OCI-LY3 (cell line): ENCODE data around the gene SYNE1.

Experiments
- H2AFZ ChIP-seq: fragments of 200-600, 300-600 bp; shearing (Covaris generic); 2 replicates; pipeline ENCODE4 v1.6.0; 2014; ENCODE audit warnings: antibody characterized with exemption, low read depth, low read length
- H3K27ac ChIP-seq: fragments of 200-600, 300-600 bp; sonication (generic); 2 replicates; pipeline ENCODE4 v1.5.1; 2014; ENCODE audit warnings: mild to moderate bottlenecking, low read length, moderate library complexity, mixed read lengths
- H3K27me3 ChIP-seq: fragments of 200-600, 300-600 bp; sonication (generic); 2 replicates; pipeline ENCODE4 v1.6.1; 2014; ENCODE audit warnings: low read depth, low read length, mixed read lengths
- H3K36me3 ChIP-seq: fragments of 200-600, 300-600 bp; sonication (generic); replicated peaks from 2 replicates; pipeline ENCODE3; 2014; ENCODE audit warnings: low read depth, low read length, mixed read lengths
- H3K4me1 ChIP-seq: fragments of 300-600, 200-600 bp; sonication (generic); 2 replicates; pipeline ENCODE4 v1.6.1; 2014; ENCODE audit warnings: low read length, mixed read lengths
- H3K4me2 ChIP-seq: fragments of 200-600, 300-600 bp; sonication (generic); 2 replicates; pipeline ENCODE4 v1.6.1; 2014; ENCODE audit warnings: low read length, mixed read lengths
- H3K4me3 ChIP-seq: fragments of 300-600, 200-600 bp; sonication (generic); 2 replicates; pipeline ENCODE4 v1.5.1; 2014; ENCODE audit warnings: antibody characterized with exemption, mild to moderate bottlenecking, low read length, moderate library complexity
- H3K79me2 ChIP-seq: fragments of 300-600, 200-600 bp; shearing (Covaris generic); 2 replicates; pipeline ENCODE4 v1.6.1; 2014; ENCODE audit warnings: mild to moderate bottlenecking, low read length, mixed read lengths
- H3K9ac ChIP-seq: fragments of 300-600, 200-600 bp; shearing (Covaris generic); 2 replicates; pipeline ENCODE4 v1.6.0; 2014; ENCODE audit warnings: mild to moderate bottlenecking, low read length, moderate library complexity
- H3K9me3 ChIP-seq: fragments of 200-600, 300-600 bp; shearing (Covaris generic); 2 replicates; pipeline ENCODE4 v1.6.1; 2014; ENCODE audit warnings: low read length, mixed read lengths; ENCODE audit not compliant: insufficient read depth
- H4K20me1 ChIP-seq: fragments of 200-600, 300-600 bp; sonication (generic); 2 replicates; pipeline ENCODE4 v1.6.1; 2016; ENCODE audit warnings: low read length, mixed read lengths; ENCODE audit not compliant: insufficient read depth
- EZH2phosphoT487 ChIP-seq: fragments of 200-600 bp; shearing (Covaris generic); IDR thresholded peaks from 2 replicates; pipeline ENCODE4 v1.6.1; 2018; ENCODE audit warnings: antibody characterized with exemption, mixed run types, low read depth
- TF ChIP-seq, protein P1 (sequence below): fragments of 200-600, 300-600 bp; sonication (generic); IDR thresholded peaks from 2 replicates; pipeline ENCODE4 v1.5.1; 2014; ENCODE audit warnings: antibody characterized with exemption, low read length, low read depth

The SYNE1 gene

DNA sequence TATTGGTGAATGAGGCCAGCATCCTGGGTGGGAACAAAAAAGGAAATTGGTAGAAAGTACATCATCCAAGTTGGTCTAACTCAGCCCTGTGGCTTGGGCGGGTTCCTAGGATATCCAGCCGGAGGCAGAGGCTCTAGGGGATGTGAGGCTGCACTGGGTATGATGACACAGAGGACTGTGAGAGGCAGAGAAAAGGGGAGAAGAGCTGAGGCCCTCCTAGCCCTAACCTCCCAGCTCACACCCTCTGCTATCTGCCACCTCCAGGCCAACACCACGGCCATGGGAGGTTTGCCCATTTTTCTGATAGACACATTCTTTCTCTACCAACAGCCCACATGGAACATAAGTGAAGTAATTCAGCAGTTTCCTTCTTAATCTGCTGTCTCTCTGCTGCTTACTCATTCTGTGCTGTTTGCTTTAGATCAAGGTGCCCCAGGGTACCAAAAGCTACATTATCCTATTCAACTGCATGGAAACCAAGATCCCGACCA lies 545.3 kb downstream of the SYNE1 start:
- Histone ChIP-seq H2AFZ (no peak overlapping the region), H3K4me1 (peaks cover 12% of the 10 kb centered on the region), H3K4me2 (no peak overlapping the region), H3K9ac (no peak overlapping the region), H3K79me2 (no peaks in the 10 kb centered on the region), H3K27ac (no peak overlapping the region), H3K4me3 (no peak overlapping the region), H3K27me3 (no peaks in the 10 kb centered on the region), H3K9me3 (no peaks in the 10 kb centered on the region), H4K20me1 (no peaks in the 10 kb centered on the region), H3K36me3 (no peaks in the 10 kb centered on the region)
- no peak for TF ChIP-seq EZH2phosphoT487
- TF ChIP-seq, protein P1, sequence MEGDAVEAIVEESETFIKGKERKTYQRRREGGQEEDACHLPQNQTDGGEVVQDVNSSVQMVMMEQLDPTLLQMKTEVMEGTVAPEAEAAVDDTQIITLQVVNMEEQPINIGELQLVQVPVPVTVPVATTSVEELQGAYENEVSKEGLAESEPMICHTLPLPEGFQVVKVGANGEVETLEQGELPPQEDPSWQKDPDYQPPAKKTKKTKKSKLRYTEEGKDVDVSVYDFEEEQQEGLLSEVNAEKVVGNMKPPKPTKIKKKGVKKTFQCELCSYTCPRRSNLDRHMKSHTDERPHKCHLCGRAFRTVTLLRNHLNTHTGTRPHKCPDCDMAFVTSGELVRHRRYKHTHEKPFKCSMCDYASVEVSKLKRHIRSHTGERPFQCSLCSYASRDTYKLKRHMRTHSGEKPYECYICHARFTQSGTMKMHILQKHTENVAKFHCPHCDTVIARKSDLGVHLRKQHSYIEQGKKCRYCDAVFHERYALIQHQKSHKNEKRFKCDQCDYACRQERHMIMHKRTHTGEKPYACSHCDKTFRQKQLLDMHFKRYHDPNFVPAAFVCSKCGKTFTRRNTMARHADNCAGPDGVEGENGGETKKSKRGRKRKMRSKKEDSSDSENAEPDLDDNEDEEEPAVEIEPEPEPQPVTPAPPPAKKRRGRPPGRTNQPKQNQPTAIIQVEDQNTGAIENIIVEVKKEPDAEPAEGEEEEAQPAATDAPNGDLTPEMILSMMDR, result no peak

DNA sequence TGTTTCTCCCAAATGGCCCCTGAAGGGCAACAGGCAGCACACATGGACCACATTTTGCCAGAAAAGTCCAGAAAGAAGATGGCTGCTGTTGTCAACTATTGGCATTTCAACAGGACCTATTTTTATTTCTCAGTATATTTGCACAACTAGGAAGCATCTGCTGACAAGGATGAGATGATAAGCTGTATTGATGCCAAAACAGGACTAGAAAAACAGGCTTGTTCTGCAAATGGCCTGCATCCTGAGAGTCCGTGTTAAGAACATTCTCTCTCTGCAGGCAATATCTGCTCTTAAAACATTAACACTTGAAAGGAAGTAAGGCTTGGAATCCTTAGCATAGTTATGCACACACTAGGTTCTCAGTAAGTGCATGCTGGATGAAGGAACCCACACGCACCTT lies 546.0 kb downstream of the SYNE1 start:
- Histone ChIP-seq H3K27ac (no peak overlapping the region), H4K20me1 (no peaks in the 10 kb centered on the region), H3K4me1 (peaks cover 12% of the 10 kb centered on the region), H3K36me3 (no peaks in the 10 kb centered on the region), H3K9ac (no peak overlapping the region), H3K4me3 (no peak overlapping the region), H2AFZ (no peak overlapping the region), H3K27me3 (no peaks in the 10 kb centered on the region), H3K79me2 (no peaks in the 10 kb centered on the region), H3K9me3 (no peaks in the 10 kb centered on the region), H3K4me2 (no peak overlapping the region)
- TF ChIP-seq, protein P1, result no peak
- no peak for TF ChIP-seq EZH2phosphoT487

DNA sequence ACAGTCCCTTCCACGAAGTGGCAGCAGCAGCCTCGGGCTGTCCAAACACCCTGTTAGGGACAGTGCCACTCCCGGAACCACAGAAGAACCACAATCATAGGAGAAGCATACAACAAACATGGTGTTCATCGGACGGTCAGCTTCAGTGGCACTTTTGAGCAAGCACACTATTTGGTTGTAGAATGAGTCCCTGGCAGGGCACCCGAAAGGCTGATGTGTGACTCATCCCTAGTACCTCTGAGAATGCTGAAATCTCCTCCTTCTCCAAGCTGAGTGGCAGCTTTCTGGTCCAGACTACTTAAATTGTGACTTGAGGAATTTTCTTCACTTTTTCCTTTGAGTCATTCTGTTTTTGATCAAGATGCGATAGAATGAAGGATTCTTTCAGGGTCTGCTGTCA lies 547.2 kb downstream of the SYNE1 start:
- H3K27me3 ChIP-seq, result no peaks in the 10 kb centered on the region
- no peaks in the 10 kb centered on the region for H3K79me2 ChIP-seq
- H4K20me1 ChIP-seq, result no peaks in the 10 kb centered on the region
- no peak overlapping the region for H2AFZ ChIP-seq
- no peak overlapping the region for H3K4me2 ChIP-seq
- H3K4me3 ChIP-seq, result no peak overlapping the region
- H3K36me3 ChIP-seq, result no peaks in the 10 kb centered on the region
- H3K4me1 ChIP-seq, result peaks cover 8% of the 10 kb centered on the region
- H3K9me3 ChIP-seq, result no peaks in the 10 kb centered on the region
- H3K27ac ChIP-seq, result no peak overlapping the region
- TF ChIP-seq, protein P1, result no peak
- TF ChIP-seq EZH2phosphoT487, result no peak
- no peak overlapping the region for H3K9ac ChIP-seq

DNA sequence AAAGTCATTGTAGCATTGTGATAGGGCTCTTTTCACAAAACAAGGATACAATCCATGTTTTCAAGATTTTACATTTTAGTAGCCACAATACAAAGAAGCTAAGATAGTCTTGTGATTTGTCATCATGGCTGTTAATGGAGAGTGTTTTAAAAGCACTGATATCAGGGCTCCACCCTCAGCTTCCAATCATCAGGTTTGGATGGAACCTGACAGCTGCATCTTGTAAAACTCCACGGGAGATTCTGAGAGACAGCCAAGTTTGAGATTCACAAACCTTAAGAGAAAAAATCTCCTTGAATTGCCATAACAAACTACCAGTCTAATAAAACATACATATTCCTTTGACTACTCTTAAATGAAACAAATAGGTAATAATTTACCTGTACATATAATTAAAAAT lies 549.5 kb downstream of the SYNE1 start:
- no peak overlapping the region for H2AFZ ChIP-seq

More for the DNA sequence above, 549.5 kb downstream of the SYNE1 start:
- Histone ChIP-seq H3K4me3 (no peak overlapping the region), H3K4me2 (no peak overlapping the region), H3K27me3 (no peaks in the 10 kb centered on the region), H3K9ac (no peak overlapping the region), H3K27ac (no peak overlapping the region), H3K4me1 (no peaks in the 10 kb centered on the region), H3K36me3 (no peaks in the 10 kb centered on the region), H3K9me3 (no peaks in the 10 kb centered on the region), H3K79me2 (no peaks in the 10 kb centered on the region), H4K20me1 (no peaks in the 10 kb centered on the region)
- no peak for TF ChIP-seq EZH2phosphoT487
- TF ChIP-seq, protein P1, result no peak
